HepG2 (cell line): ENCODE measurements around the gene SIRT7. TPM values are rescaled to one million over a fixed set of nuclear protein-coding genes. Genes with fewer than 3 reads are reported as not detected.

Source experiments
- JUN ChIP-seq: sonication (generic); formaldehyde crosslinking; IDR thresholded peaks from 2 replicates; pipeline ENCODE4 v1.4.0; 2020; ENCODE audit warnings: mild to moderate bottlenecking, missing genetic modification reagents
- PLRG1 ChIP-seq: fragments of 450-650 bp; conservative IDR thresholded peaks from 2 replicates; pipeline ENCODE4 v1.6.1; 2016
- REST ChIP-seq, 2 experiments: IDR thresholded peaks; 2 replicates each; pipeline ENCODE4 v1.6.1; 2011 to 2012; ENCODE audit warnings: low read length in 2 of 2, borderline replicate concordance in 1 of 2, low read depth in 1 of 2, mild to moderate bottlenecking in 1 of 2, moderate library complexity in 1 of 2
- SIX1 ChIP-seq: sonication (generic); formaldehyde crosslinking; IDR thresholded peaks from 2 replicates; pipeline ENCODE4 v1.4.0; 2020; ENCODE audit warnings: missing genetic modification reagents, borderline replicate concordance
- STAG1 ChIP-seq: sonication (generic); formaldehyde crosslinking; IDR thresholded peaks from 2 replicates; pipeline ENCODE4 v1.4.0; 2020; ENCODE audit warnings: missing genetic modification reagents
- TFAP4 ChIP-seq: sonication (generic); IDR thresholded peaks from 2 replicates; pipeline ENCODE4 v1.6.1; 2016; ENCODE audit warnings: low read depth, borderline replicate concordance
- YEATS4 ChIP-seq: sonication (generic); formaldehyde crosslinking; IDR thresholded peaks from 2 replicates; pipeline ENCODE4 v1.4.0; 2020; ENCODE audit warnings: missing genetic modification reagents, borderline replicate concordance
- ZNF318 ChIP-seq: sonication (generic); formaldehyde crosslinking; IDR thresholded peaks from 2 replicates; pipeline ENCODE4 v1.4.0; 2020; ENCODE audit warnings: mild to moderate bottlenecking, missing genetic modification reagents
- ZNF326 ChIP-seq: sonication (generic); formaldehyde crosslinking; IDR thresholded peaks from 2 replicates; pipeline ENCODE4 v1.4.0; 2020; ENCODE audit warnings: missing genetic modification reagents, borderline replicate concordance
- ZNF547 ChIP-seq: sonication (generic); formaldehyde crosslinking; IDR thresholded peaks from 2 replicates; pipeline ENCODE4 v1.5.1; 2020; ENCODE audit warnings: mild to moderate bottlenecking, missing genetic modification reagents
- ZNF616 ChIP-seq: sonication (generic); formaldehyde crosslinking; IDR thresholded peaks from 2 replicates; pipeline ENCODE4 v1.5.0; 2020; ENCODE audit warnings: low read depth, mild to moderate bottlenecking, missing genetic modification reagents
- polyA plus RNA-seq, 8 experiments: library from polyadenylated mRNA; depleted of rRNA in 3 of 8; stranded (reverse) in 7 of 8; unstranded in 1 of 8; fragments of >200 nt; fragmentation: Illumina TruSeq in 4 of 8; extraction: Trizol in 4 of 8; gene quantifications; 2 replicates each; pipeline versions ENCODE4 v1.2.1 to v1.2.3, GENCODE V29; 2011 to 2016; ENCODE audit warnings: low read depth in 4 of 8, missing spikeins in 1 of 8, mixed read lengths in 1 of 8; ENCODE audit not compliant: insufficient read depth in 1 of 8
- total RNA-seq, 5 experiments: library from RNA; depleted of rRNA; stranded (reverse); fragments of >200 nt; fragmentation: Illumina TruSeq; extraction: Trizol; gene quantifications; 2 replicates each; pipeline ENCODE4 v1.2.3, GENCODE V29; 2016; ENCODE audit warnings: low read depth in 1 of 5

Gene SIRT7
- total and polyA plus RNA-seq, 2 of the 13 experiments (the other 11 are each of a cell fraction or from before 2014, with no cell fraction given) = 8.3 to 24.8 TPM

- TF ChIP-seq ZNF318 (CRISPR knock-in tag) (no peak), ZNF326 (no peak), STAG1 (CRISPR knock-in tag) (no peak), TFAP4 (no peak), JUN (no peak), ZNF547 (peak; percentile 50; the same call in 1 of the 2 replicates), REST (IDR thresholded peaks at IDR 0.05; ENCODE audit: borderline replicate concordance in 1 of 2, low read depth in 1 of 2, low read length in 2 of 2) (no peak), PLRG1 (no peak), SIX1 (no peak), ZNF616 (CRISPR knock-in tag) (no peak), YEATS4 (no peak; the same call in 1 of the 2 replicates)
Observed at GRCh38 chr17:81890447-81891302, 27.3 kb downstream of the SIRT7 start (continued).
